ENCODE data around the gene ZNF646.

The ZNF646 gene

GRCh38 chr16:31127182-31127581 lies 53.0 kb downstream of the ZNF646 start:
- no peak overlapping the region for H3K4me3 ChIP-seq (ENCODE audit: low read length)
- H3K9me3 ChIP-seq (replicated peaks; ENCODE audit: insufficient read depth, low read length) = no peaks in the 10 kb centered on the region
- H3K9ac ChIP-seq (ENCODE audit: low read length) = no peak overlapping the region
- TF ChIP-seq EZH2phosphoT487 (IDR thresholded peaks at IDR 0.05; ENCODE audit: low read length) (no peak), CTCF (IDR thresholded peaks at IDR 0.05; ENCODE audit: low read length) (no peak), EZH2 (optimal IDR thresholded peaks at IDR 0.05; ENCODE audit: low read depth, low read length) (no peak)
- no peak overlapping the region for H2AFZ ChIP-seq (ENCODE audit: low read length)
- H3K27ac ChIP-seq (ENCODE audit: low read length) = no peak overlapping the region
- H3K9me2 ChIP-seq (replicated peaks; ENCODE audit: insufficient read depth, low read length) = no peaks in the 10 kb centered on the region
- H3K79me2 ChIP-seq (ENCODE audit: low read length) = no peaks in the 10 kb centered on the region
- no peak overlapping the region for H3K4me2 ChIP-seq (ENCODE audit: low read depth, low read length)
- H3K36me3 ChIP-seq (replicated peaks; ENCODE audit: insufficient read depth, low read length) = no peaks in the 10 kb centered on the region
- no peak for DNase-seq
- H4K20me1 ChIP-seq (ENCODE audit: insufficient read depth, low read length) = no peaks in the 10 kb centered on the region
- no peaks in the 10 kb centered on the region for H3K27me3 ChIP-seq (replicated peaks; ENCODE audit: insufficient read depth, low read length)
- H3F3A ChIP-seq (ENCODE audit: insufficient read depth, low read length) = no peaks in the 10 kb centered on the region
- H3K4me1 ChIP-seq (ENCODE audit: low read length) = no peaks in the 10 kb centered on the region

- Histone ChIP-seq H3K27ac (ENCODE audit: low read length) (no peak overlapping the region), H3K4me2 (ENCODE audit: low read depth, low read length) (no peak overlapping the region), H3K9me2 (replicated peaks; ENCODE audit: insufficient read depth, low read length) (no peaks in the 10 kb centered on the region), H3K36me3 (replicated peaks; ENCODE audit: insufficient read depth, low read length) (no peaks in the 10 kb centered on the region), H3K9ac (ENCODE audit: low read length) (no peak overlapping the region), H3K4me1 (ENCODE audit: low read length) (no peaks in the 10 kb centered on the region), H3F3A (ENCODE audit: insufficient read depth, low read length) (no peaks in the 10 kb centered on the region), H3K9me3 (replicated peaks; ENCODE audit: insufficient read depth, low read length) (no peaks in the 10 kb centered on the region), H3K4me3 (ENCODE audit: low read length) (no peak overlapping the region), H4K20me1 (ENCODE audit: insufficient read depth, low read length) (no peaks in the 10 kb centered on the region), H3K27me3 (replicated peaks; ENCODE audit: insufficient read depth, low read length) (no peaks in the 10 kb centered on the region), H2AFZ (ENCODE audit: low read length) (no peak overlapping the region), H3K79me2 (ENCODE audit: low read length) (no peaks in the 10 kb centered on the region)
- no peak for DNase-seq
- TF ChIP-seq EZH2 (optimal IDR thresholded peaks at IDR 0.05; ENCODE audit: low read depth, low read length) (no peak), CTCF (IDR thresholded peaks at IDR 0.05; ENCODE audit: low read length) (no peak), EZH2phosphoT487 (IDR thresholded peaks at IDR 0.05; ENCODE audit: low read length) (no peak)
Observed at GRCh38 chr16:31128711-31129567, 54.7 kb downstream of the ZNF646 start.

- TF ChIP-seq CTCF (IDR thresholded peaks at IDR 0.05; ENCODE audit: low read length) (no peak), EZH2phosphoT487 (IDR thresholded peaks at IDR 0.05; ENCODE audit: low read length) (no peak), EZH2 (optimal IDR thresholded peaks at IDR 0.05; ENCODE audit: low read depth, low read length) (no peak)
- H3K4me1 ChIP-seq (ENCODE audit: low read length) = no peaks in the 10 kb centered on the region
Observed at GRCh38 chr16:31129568-31130335, 55.5 kb downstream of the ZNF646 start.

More at GRCh38 chr16:31129568-31130335, 55.5 kb downstream of the ZNF646 start:
- Histone ChIP-seq H3K27ac (ENCODE audit: low read length) (no peak overlapping the region), H3K9me3 (replicated peaks; ENCODE audit: insufficient read depth, low read length) (no peaks in the 10 kb centered on the region), H3K4me3 (ENCODE audit: low read length) (no peak overlapping the region), H3K9me2 (replicated peaks; ENCODE audit: insufficient read depth, low read length) (no peaks in the 10 kb centered on the region), H3K79me2 (ENCODE audit: low read length) (no peaks in the 10 kb centered on the region), H3F3A (ENCODE audit: insufficient read depth, low read length) (no peaks in the 10 kb centered on the region), H3K36me3 (replicated peaks; ENCODE audit: insufficient read depth, low read length) (no peaks in the 10 kb centered on the region), H2AFZ (ENCODE audit: low read length) (no peak overlapping the region), H3K9ac (ENCODE audit: low read length) (no peak overlapping the region), H3K27me3 (replicated peaks; ENCODE audit: insufficient read depth, low read length) (no peaks in the 10 kb centered on the region), H4K20me1 (ENCODE audit: insufficient read depth, low read length) (no peaks in the 10 kb centered on the region), H3K4me2 (ENCODE audit: low read depth, low read length) (no peak overlapping the region)
- no peak for DNase-seq

Data from MM.1S (cell line).